ENCODE results near the gene DEGS2.

DEGS2 gene

DNA sequence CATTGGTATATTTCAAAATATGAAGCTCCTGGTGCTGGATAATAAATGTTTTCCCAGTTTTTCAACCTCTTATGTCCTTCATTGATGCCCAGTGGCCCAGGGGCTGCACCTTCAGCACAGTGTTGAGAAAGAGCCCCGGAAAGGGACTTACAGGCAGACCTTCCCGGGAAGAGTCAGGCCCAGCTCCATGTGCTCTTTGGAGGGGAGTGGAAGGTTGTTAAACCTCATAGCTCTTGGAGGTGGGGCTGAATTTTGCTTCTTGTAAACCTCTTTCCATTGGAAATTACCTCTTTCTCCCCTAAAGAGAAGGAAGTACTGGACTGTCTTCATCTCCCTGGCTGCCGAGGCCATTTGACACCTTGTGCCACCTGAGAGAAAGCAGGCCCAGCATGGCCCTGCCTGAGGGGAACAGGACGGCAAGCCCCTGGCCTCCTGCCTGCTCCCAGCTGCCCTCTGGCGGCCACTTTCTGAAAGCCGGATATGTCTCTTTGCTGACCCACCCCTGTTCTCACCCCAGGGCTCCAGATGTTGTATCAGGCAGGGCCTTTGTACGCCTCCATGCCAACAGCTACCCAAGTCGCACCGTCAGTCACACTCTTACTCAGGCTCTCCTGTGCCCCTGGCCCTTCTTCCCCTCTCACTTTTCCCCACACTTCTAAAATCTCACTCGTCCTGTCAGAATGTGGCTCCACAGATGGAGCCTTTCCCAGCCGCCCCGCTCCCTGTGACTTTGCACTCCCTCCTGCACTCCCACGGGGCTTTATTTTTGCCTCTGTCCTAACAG lies 51.2 kb downstream of the DEGS2 start:
- peak; percentile 86 for DNase-seq

DNA sequence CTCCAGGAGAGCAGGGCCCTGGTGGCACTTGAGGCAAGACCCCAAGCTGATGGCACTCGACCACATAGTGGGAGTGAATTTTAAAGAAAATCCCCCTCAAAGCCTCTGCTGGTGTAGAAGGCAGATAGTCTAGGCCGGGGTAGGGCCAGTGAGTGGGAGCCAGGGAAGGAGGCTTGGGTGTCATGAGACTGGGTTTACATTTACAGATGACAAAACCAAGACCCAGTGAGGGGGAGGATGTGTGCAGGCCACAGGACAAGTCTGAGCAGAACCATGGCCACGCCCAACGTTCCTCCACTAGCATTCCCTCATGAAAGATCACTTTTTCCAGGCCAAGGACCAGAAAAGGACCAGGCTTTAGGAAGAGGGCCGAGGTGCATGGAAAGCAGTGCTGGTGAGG lies 52.2 kb downstream of the DEGS2 start:
- no peak for DNase-seq

GRCh38 chr14:100106250-100107112 lies 53.0 kb downstream of the DEGS2 start:
- peak; percentile 56 for DNase-seq

DNA sequence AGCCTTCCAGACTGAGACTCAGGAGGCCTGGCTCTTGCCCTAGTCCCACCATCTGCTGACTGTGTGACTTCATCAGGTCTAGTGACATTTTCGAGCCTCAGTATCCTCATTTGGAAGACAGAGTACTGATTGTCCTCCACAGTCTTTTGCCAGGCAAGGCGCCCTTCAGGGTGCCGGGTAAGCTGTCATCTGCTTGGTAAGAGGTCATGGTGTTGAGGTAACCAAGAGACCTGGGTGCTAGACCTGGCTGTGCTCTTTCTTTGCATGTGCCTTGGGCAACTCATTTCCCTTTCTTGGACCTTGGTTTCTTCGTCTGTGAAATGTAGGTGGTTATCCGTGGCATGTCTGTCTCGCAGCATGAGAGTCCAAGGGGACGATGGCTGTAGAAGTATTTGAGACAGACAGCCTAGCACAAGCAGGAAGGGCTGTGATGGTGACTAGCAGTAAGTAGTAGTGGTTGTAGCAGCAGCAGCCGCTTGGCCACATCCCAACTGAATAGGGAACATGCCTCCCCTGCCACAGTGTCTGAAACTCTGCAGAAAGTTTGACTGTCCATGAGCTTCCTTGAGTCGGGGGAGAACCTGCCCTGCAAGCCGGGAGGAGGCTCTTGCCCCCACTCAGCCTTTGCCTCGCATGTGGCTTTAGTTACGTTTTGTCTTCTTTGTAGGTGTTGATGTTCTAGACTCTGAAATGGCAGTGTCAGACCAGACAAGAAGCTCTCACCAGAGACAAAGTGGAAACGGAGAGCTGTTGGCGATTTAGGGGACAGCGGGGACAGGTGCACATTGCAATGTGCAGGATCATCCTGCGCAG lies 53.9 kb downstream of the DEGS2 start:
- no peak for DNase-seq

DNA sequence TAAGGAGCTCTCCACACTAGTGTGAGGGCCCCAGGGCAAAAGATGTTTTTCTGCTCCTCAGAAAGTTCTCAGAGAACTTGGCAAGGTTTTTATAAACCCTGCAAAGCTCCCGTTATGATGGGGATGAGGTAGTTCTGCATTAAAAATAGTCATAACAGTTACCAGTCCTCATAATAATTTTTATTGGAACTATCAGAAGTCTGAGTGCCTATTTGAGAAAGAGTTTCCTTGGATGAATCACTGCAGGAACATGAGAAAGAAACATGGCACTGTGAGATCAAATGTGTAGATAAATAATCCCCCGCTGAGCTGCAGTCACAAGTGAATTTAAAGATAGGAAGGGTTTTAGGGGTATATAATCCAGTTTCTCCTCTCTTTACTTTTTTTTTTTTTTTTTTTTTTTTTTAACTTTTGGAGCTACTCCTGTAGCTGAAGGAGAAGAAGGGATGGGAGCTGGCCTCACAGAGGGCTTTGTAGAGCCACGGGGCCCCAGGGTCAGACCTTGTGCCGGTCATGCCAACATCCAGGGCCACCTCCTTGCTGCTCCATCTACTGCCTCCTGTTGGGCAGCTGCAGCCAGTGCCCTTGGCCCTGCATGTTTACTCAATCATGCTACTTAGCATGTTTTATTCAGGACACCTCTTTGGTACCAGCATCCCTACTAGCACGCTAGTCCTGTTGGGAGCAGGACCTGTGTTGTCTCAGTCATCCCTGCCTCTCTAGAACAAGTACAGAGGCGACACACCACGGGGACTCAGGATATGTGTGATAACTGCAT lies 54.7 kb downstream of the DEGS2 start:
- DNase-seq: no peak

DNA sequence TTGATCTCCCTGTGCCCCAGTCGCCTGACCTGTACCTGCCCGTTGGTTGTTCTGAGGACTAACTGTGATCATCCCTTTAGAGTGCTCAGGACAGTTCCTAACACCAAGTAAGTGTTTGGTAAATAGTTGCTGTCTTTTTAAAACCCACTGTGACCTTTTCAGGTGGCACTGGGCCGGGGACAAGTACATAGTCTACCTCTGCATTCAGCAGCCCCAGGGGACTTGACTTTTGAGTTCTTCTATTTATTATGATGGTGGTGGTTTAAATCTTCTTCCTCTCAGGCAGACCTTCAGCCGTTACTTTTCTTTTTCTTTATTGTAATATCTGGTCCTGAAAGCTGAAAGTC lies 55.5 kb downstream of the DEGS2 start:
- no peak for DNase-seq

DNA sequence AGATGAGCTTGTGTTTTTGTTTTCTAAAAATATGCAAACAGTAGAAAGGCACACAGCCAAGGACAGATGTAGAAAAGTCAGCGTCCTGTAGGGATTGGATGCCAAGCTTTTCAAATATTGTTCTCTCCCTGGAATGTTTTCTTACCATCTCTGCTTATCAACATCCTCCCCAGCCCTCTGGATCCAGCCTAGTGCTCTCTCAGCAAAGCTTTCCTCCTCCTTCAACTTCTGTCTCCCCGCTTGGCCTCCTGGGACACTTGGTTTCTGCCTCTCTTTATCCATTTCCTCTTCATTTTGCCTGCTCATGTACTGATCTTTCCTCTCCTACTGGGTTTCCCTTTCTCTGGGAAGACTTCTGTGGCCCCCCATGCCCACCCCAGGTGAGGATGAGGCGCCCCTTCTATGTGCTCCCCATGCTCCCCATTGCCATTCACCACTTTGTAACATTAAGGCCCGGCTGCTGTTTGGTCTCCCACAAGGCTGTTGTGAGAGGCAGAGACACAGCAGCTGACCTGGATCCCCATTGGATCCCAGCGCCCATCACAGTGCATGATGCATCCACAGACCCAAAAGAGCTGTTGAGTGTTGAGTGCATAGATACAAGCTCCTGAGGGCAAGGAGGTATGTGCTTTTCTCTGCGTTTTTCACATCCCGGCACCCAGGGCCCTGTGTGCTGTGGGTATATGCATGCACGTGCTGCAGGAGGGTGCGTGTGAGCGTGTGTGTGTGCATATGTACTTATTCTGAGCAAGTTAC lies 56.0 kb downstream of the DEGS2 start:
- DNase-seq: no peak

- no peak for DNase-seq
These were observed 57.2 kb downstream of the DEGS2 start for GRCh38 chr14:100102156-100102785.

DNA sequence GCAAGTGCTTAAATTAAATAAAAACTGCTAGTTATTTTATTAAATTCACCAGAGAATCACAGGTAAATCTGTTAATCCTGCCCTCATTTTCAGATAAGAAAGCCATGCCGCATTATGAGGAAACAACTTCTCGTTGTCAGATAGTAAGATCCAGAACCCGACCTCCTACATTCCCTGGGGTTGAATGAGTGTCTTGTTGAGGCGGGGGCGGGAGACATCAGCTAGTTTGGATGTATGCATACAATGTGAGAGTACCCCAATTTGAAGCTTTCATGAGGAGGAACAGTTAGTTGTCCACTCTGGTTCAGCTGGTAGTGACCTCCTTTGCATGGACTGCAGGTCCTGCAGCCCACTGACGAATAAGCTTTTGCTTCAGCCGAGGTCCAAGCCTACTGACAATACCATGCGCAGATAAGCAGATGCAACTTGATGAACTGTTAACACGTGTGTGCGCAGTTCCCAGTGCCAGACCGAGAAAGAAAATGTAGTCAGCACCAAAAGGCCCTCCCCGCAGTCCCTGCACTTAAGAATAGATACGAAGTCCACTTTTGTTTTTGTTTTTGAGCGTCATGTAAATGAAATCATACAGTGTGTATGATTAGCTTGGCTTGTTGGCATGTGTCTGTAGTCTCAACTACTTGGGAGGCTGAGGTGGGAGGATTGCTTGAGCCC lies 59.3 kb downstream of the DEGS2 start:
- no peak for DNase-seq

- no peak for DNase-seq
These were observed 61.3 kb downstream of the DEGS2 start for GRCh38 chr14:100098171-100098570.

DNA sequence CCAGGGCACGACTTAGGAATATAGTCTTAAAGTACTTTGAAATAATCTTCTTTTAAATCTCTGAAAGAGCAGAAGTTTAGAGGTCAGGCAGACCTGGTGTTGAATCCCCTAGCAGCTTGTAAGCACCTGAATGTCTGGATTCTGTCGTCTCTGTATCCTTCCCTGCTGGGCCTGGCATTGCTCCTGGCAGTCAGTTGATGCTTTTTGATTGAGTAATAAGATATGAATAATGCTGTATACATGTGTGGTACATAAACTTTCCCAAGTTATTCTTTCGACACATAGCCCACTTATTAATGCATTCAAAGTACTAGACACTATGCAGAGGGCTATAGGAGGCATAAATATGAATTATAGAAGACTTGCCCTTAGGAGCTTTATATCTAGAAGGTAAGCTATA lies 62.8 kb downstream of the DEGS2 start:
- DNase-seq: no peak

All from stimulated activated naive CD4-positive, alpha-beta T cell treated with Interleukin-2 at 50 U/mL for 16 hours (primary cell).